Glutamatergic neuron (in vitro differentiated cells): ENCODE results near the gene TMED10. TPM values are rescaled to one million over a fixed set of nuclear protein-coding genes. Genes with fewer than 3 reads are reported as not detected.

Source experiments
- DNase-seq: peaks from one replicate; pipeline ENCODE4 v3.0.0; 2022
- H3K27ac Mint-ChIP-seq: one replicate; pipeline ENCODE4 v1.8.0; 2020; ENCODE audit warnings: mild to moderate bottlenecking, mixed read lengths, inconsistent platforms; ENCODE audit not compliant: unreplicated experiment
- H3K27me3 Mint-ChIP-seq: one replicate; pipeline ENCODE4 v1.8.0; 2020; ENCODE audit warnings: mild to moderate bottlenecking, moderate library complexity, mixed read lengths, inconsistent platforms; ENCODE audit not compliant: unreplicated experiment
- H3K36me3 Mint-ChIP-seq: one replicate; pipeline ENCODE4 v1.8.0; 2020; ENCODE audit warnings: mild to moderate bottlenecking, mixed read lengths, inconsistent platforms; ENCODE audit not compliant: unreplicated experiment
- H3K4me1 Mint-ChIP-seq: one replicate; pipeline ENCODE4 v1.8.0; 2020; ENCODE audit warnings: mild to moderate bottlenecking, low read depth, mixed read lengths, inconsistent platforms; ENCODE audit not compliant: unreplicated experiment
- H3K4me3 Mint-ChIP-seq: one replicate; pipeline ENCODE4 v1.8.0; 2020; ENCODE audit warnings: mild to moderate bottlenecking, mixed read lengths, inconsistent platforms; ENCODE audit not compliant: unreplicated experiment
- H3K9me3 Mint-ChIP-seq: one replicate; pipeline ENCODE4 v1.8.0; 2020; ENCODE audit warnings: mild to moderate bottlenecking, moderate library complexity, mixed read lengths, inconsistent platforms; ENCODE audit not compliant: unreplicated experiment
- CTCF ChIP-seq: fragments of 200-600 bp; sonication (generic); IDR thresholded peaks from one replicate; pipeline ENCODE4 v1.5.0; 2021; ENCODE audit not compliant: partially characterized antibody, unreplicated experiment
- total RNA-seq: library from RNA; stranded (reverse); fragmentation: NEBNext Ultra II Directional; extraction: Animal tissue kit (Norgen Biotek cat#: 25700); gene quantifications from one replicate; pipeline ENCODE4 v1.2.1, GENCODE V29; 2021; ENCODE audit not compliant: unreplicated experiment

TMED10 gene
- total RNA-seq, 1 donor from 2014 or later, result 124 TPM

DNA sequence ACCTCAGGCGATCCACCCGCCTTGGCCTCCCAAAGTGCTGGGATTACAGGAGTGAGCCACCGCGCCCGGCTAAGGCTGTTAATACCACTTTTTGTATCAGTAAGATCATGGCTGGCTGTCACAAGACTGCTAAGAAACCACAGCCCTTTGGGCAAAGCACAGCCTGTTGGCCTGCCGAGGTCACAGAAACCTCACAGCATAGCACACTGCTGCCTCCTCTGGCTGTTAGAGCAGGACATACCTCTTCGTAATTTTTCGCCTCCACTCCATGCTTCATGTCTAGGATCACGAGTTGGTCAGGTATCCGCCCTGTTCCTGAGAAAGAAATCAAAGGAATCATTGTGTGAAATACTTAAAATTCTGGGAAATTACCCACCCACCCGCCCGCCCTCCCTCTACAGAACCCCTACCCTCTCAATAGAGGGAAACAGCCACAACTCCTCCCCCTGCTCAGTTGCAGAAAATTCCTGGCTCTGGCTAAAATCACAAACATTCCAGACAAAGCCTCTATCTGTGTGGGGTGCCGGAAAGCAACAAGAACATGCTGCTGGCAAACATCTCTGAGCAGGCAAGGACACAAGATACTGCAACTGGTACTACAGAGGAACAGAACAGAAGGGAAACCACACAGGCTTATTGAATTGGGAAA is 28.9 kb downstream of the TMED10 start:
- Mint-ChIP-seq H3K4me3 (no peak overlapping the region), H3K27ac (no peak overlapping the region), H3K9me3 (no peaks in the 10 kb centered on the region), H3K4me1 (no peaks in the 10 kb centered on the region), H3K27me3 (no peaks in the 10 kb centered on the region), H3K36me3 (no peaks in the 10 kb centered on the region)
- peak; percentile 29 for DNase-seq
- no peak for TF ChIP-seq CTCF

- H3K4me3 Mint-ChIP-seq, result no peak overlapping the region
- H3K27me3 Mint-ChIP-seq, result no peaks in the 10 kb centered on the region
- no peak overlapping the region for H3K27ac Mint-ChIP-seq
- no peaks in the 10 kb centered on the region for H3K36me3 Mint-ChIP-seq
- H3K9me3 Mint-ChIP-seq, result no peaks in the 10 kb centered on the region
- no peaks in the 10 kb centered on the region for H3K4me1 Mint-ChIP-seq
- no peak for DNase-seq
- TF ChIP-seq CTCF, result no peak
Observed at GRCh38 chr14:75144944-75145343, 31.5 kb downstream of the TMED10 start.

- Mint-ChIP-seq H3K27me3 (no peaks in the 10 kb centered on the region), H3K4me1 (no peaks in the 10 kb centered on the region), H3K27ac (no peak overlapping the region), H3K36me3 (no peaks in the 10 kb centered on the region), H3K9me3 (no peaks in the 10 kb centered on the region), H3K4me3 (no peak overlapping the region)
- no peak for DNase-seq
- no peak for TF ChIP-seq CTCF
Observed at GRCh38 chr14:75143761-75144527, 32.5 kb downstream of the TMED10 start.

GRCh38 chr14:75142494-75142893 is 33.9 kb downstream of the TMED10 start:
- Mint-ChIP-seq H3K9me3 (no peaks in the 10 kb centered on the region), H3K4me1 (no peaks in the 10 kb centered on the region), H3K27me3 (no peaks in the 10 kb centered on the region), H3K4me3 (no peak overlapping the region), H3K36me3 (no peaks in the 10 kb centered on the region), H3K27ac (no peak overlapping the region)
- no peak for DNase-seq
- TF ChIP-seq CTCF, result no peak

- H3K4me3 Mint-ChIP-seq, result no peak overlapping the region
- H3K36me3 Mint-ChIP-seq, result no peaks in the 10 kb centered on the region
- peak; percentile 22 for TF ChIP-seq CTCF
- H3K27me3 Mint-ChIP-seq, result no peaks in the 10 kb centered on the region
- no peaks in the 10 kb centered on the region for H3K9me3 Mint-ChIP-seq
- no peak overlapping the region for H3K27ac Mint-ChIP-seq
- H3K4me1 Mint-ChIP-seq, result no peaks in the 10 kb centered on the region
- no peak for DNase-seq
Observed at GRCh38 chr14:75141967-75142366, 34.4 kb downstream of the TMED10 start.
